Measurements from ENCODE around the gene RASSF5.

DNA sequence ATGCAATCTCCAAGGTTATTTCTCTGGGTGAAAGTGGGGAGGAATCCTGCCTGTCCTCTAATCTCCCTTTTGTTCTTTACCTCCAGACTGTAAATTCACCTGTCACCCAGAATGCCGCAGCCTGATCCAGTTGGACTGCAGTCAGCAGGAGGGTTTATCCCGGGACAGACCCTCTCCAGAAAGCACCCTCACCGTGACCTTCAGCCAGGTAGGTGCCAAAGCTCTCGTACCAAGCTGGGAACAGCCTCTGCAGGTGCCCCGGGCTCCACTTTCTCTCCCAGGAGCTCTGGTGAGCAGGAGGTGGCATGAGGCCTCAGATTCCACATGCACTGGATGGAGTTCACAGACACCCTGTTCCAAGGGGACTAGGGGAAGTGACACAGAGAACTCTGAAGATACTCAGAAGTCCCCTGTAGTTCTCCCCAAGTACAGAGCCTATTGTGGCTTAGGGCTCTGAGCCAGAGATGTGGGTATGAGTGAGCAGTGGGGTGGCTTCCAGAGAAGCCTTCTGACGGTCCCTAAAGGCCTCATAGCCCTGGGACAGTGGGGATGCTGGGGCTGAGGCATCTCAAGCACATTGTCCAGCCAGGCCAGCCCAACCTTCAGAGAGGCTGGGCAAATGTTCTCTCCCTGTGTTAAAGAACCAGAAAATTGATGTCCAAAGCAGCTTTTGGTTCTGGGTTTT is 30.9 kb downstream of the RASSF5 start:
- TF ChIP-seq, protein P1, sequence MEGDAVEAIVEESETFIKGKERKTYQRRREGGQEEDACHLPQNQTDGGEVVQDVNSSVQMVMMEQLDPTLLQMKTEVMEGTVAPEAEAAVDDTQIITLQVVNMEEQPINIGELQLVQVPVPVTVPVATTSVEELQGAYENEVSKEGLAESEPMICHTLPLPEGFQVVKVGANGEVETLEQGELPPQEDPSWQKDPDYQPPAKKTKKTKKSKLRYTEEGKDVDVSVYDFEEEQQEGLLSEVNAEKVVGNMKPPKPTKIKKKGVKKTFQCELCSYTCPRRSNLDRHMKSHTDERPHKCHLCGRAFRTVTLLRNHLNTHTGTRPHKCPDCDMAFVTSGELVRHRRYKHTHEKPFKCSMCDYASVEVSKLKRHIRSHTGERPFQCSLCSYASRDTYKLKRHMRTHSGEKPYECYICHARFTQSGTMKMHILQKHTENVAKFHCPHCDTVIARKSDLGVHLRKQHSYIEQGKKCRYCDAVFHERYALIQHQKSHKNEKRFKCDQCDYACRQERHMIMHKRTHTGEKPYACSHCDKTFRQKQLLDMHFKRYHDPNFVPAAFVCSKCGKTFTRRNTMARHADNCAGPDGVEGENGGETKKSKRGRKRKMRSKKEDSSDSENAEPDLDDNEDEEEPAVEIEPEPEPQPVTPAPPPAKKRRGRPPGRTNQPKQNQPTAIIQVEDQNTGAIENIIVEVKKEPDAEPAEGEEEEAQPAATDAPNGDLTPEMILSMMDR (IDR thresholded peaks at IDR 0.05; ENCODE audit: low read depth, low read length, missing input control) = no peak
- TF ChIP-seq EGR1 (IDR thresholded peaks at IDR 0.05; ENCODE audit: low read depth in 2 of 2) (no peak), YY1 (IDR thresholded peaks at IDR 0.05) (no peak), RAD21 (IDR thresholded peaks at IDR 0.05) (no peak), GABPA (IDR thresholded peaks at IDR 0.05 in 1 of 2, conservative IDR thresholded peaks at IDR 0.05 in 1 of 2) (no peak), JUND (IDR thresholded peaks at IDR 0.05) (no peak)
- TF ChIP-seq, protein P2, sequence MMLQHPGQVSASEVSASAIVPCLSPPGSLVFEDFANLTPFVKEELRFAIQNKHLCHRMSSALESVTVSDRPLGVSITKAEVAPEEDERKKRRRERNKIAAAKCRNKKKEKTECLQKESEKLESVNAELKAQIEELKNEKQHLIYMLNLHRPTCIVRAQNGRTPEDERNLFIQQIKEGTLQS (IDR thresholded peaks at IDR 0.05) = no peak
